GM23338 (cell line): Measurements from ENCODE around the gene DAB1. TPM values are rescaled to one million over a fixed set of nuclear protein-coding genes. Genes with fewer than 3 reads are reported as not detected.

Source experiments
- ATAC-seq: fragments of 200-7000 bp; cut with Tn5 transposase; 3 replicates; pipeline ENCODE4 v1.9.1; 2020
- DNase-seq: peaks from one replicate; pipeline ENCODE4 v3.0.0-alpha.2; 2015; ENCODE audit warnings: low spot score
- H2AFZ ChIP-seq: fragments of 200-600 bp; sonication (generic); 2 replicates; pipeline ENCODE4 v1.8.0; 2016; ENCODE audit warnings: antibody characterized with exemption, mild to moderate bottlenecking, moderate library complexity
- H3F3A ChIP-seq: fragments of 200-600 bp; sonication (generic); replicated peaks from 2 replicates; pipeline ENCODE4 v1.8.0; 2017; ENCODE audit warnings: antibody characterized with exemption, mixed run types, low read depth
- H3K27ac ChIP-seq: fragments of 200-600 bp; sonication (generic); 2 replicates; pipeline ENCODE4 v1.6.1; 2016; ENCODE audit warnings: low read depth
- H3K27me3 ChIP-seq: fragments of 200-600 bp; sonication (generic); 2 replicates; pipeline ENCODE4 v1.8.0; 2016; ENCODE audit warnings: mild to moderate bottlenecking, mixed run types, moderate library complexity; ENCODE audit not compliant: insufficient read depth
- H3K36me3 ChIP-seq: fragments of 200-600 bp; sonication (generic); 2 replicates; pipeline ENCODE4 v1.8.0; 2016; ENCODE audit warnings: mild to moderate bottlenecking; ENCODE audit not compliant: insufficient read depth
- H3K4me1 ChIP-seq: fragments of 200-600 bp; sonication (generic); 2 replicates; pipeline ENCODE4 v1.8.0; 2016; ENCODE audit warnings: mild to moderate bottlenecking, moderate library complexity; ENCODE audit not compliant: insufficient read depth
- H3K4me2 ChIP-seq: fragments of 200-600 bp; sonication (generic); 2 replicates; pipeline ENCODE4 v1.7.1; 2017; ENCODE audit warnings: mixed run types
- H3K4me3 ChIP-seq: fragments of 200-600 bp; sonication (generic); 2 replicates; pipeline ENCODE4 v1.6.1; 2016; ENCODE audit warnings: mixed run types
- H3K79me2 ChIP-seq: fragments of 200-600 bp; sonication (generic); replicated peaks from 2 replicates; pipeline ENCODE4 v1.8.0; 2017; ENCODE audit warnings: mild to moderate bottlenecking; ENCODE audit not compliant: insufficient read depth
- H3K9me2 ChIP-seq: fragments of 200-600 bp; sonication (generic); 2 replicates; pipeline ENCODE4 v1.8.0; 2017; ENCODE audit not compliant: insufficient read depth
- H4K20me1 ChIP-seq: fragments of 200-600 bp; sonication (generic); replicated peaks from 2 replicates; pipeline ENCODE4 v1.8.0; 2017; ENCODE audit warnings: mild to moderate bottlenecking; ENCODE audit not compliant: insufficient read depth
- H3K27ac Mint-ChIP-seq: 2 replicates; pipeline ENCODE4 v1.8.0; 2020; ENCODE audit warnings: inconsistent platforms, mild to moderate bottlenecking, moderate library complexity, mixed read lengths
- H3K27me3 Mint-ChIP-seq: 3 replicates; pipeline ENCODE4 v1.8.0; 2022; ENCODE audit warnings: low read depth, mild to moderate bottlenecking, moderate library complexity, mixed read lengths, inconsistent platforms; ENCODE audit not compliant: insufficient read depth, poor library complexity
- H3K36me3 Mint-ChIP-seq: 3 replicates; pipeline ENCODE4 v1.8.0; 2021; ENCODE audit warnings: low read depth, mild to moderate bottlenecking, inconsistent platforms, moderate library complexity, mixed read lengths
- H3K4me1 Mint-ChIP-seq: 3 replicates; pipeline ENCODE4 v1.8.0; 2020; ENCODE audit warnings: mild to moderate bottlenecking, inconsistent platforms, mixed read lengths
- H3K4me3 Mint-ChIP-seq: 3 replicates; pipeline ENCODE4 v1.8.0; 2021; ENCODE audit warnings: moderate library complexity, mild to moderate bottlenecking, inconsistent platforms, mixed read lengths
- H3K9me3 Mint-ChIP-seq: 3 replicates; pipeline ENCODE4 v1.8.0; 2020; ENCODE audit warnings: moderate library complexity, mild to moderate bottlenecking, inconsistent platforms, mixed read lengths
- CREB1 ChIP-seq: fragments of 250-450 bp; sonication (Bioruptor Pico); IDR thresholded peaks from 2 replicates; pipeline ENCODE4 v1.5.0; 2020; ENCODE audit warnings: low read depth, mild to moderate bottlenecking, moderate library complexity
- ETS1 ChIP-seq: IDR thresholded peaks from 2 replicates; pipeline ENCODE4 v1.6.1; 2016; ENCODE audit warnings: antibody characterized with exemption
- EZH2 ChIP-seq: fragments of 200-600 bp; sonication (generic); IDR thresholded peaks from one replicate; pipeline ENCODE4 v1.8.0; 2017; ENCODE audit warnings: antibody characterized with exemption, mild to moderate bottlenecking, low read depth; ENCODE audit not compliant: unreplicated experiment
- EZH2phosphoT487 ChIP-seq: fragments of 200-600 bp; sonication (generic); IDR thresholded peaks from one replicate; pipeline ENCODE4 v1.8.1; 2018; ENCODE audit warnings: antibody characterized with exemption; ENCODE audit not compliant: unreplicated experiment
- JUNB ChIP-seq: IDR thresholded peaks from one replicate; pipeline ENCODE4 v1.6.1; 2016; ENCODE audit warnings: antibody characterized with exemption; ENCODE audit not compliant: unreplicated experiment
- NANOG ChIP-seq: IDR thresholded peaks from 2 replicates; pipeline ENCODE4 v1.6.1; 2016; ENCODE audit warnings: antibody characterized with exemption, borderline replicate concordance
- POLR2AphosphoS5 ChIP-seq: IDR thresholded peaks from 2 replicates; pipeline ENCODE4 v1.6.1; 2016; ENCODE audit warnings: antibody characterized with exemption, low read depth
- REST ChIP-seq: IDR thresholded peaks from one replicate; pipeline ENCODE4 v1.6.1; 2018; ENCODE audit warnings: antibody characterized with exemption; ENCODE audit not compliant: unreplicated experiment
- STAT1 ChIP-seq: IDR thresholded peaks from one replicate; pipeline ENCODE4 v1.6.1; 2016; ENCODE audit warnings: antibody characterized with exemption; ENCODE audit not compliant: unreplicated experiment
- ZNF114 ChIP-seq: fragments of 250-450 bp; sonication (Bioruptor Pico); IDR thresholded peaks from 2 replicates; pipeline ENCODE4 v1.5.0; 2020; ENCODE audit warnings: mild to moderate bottlenecking, moderate library complexity
- ZNF331 ChIP-seq: fragments of 250-450 bp; sonication (Bioruptor Pico); IDR thresholded peaks from 2 replicates; pipeline ENCODE4 v1.5.0; 2020; ENCODE audit warnings: low read depth, mild to moderate bottlenecking, moderate library complexity
- polyA plus RNA-seq: library from polyadenylated mRNA; unstranded; fragments of >200 nt; fragmentation: Nextera tagmentation; extraction: Ambion mirVana; gene quantifications from 2 replicates; pipeline ENCODE4 v1.2.1, GENCODE V29; 2016
- total RNA-seq: library from RNA; depleted of rRNA; stranded (reverse); fragments of >200 nt; shearing (Covaris generic); gene quantifications from 2 replicates; pipeline ENCODE4 v1.2.3, GENCODE V29; 2014
- TF ChIP-seq, protein P1 (sequence below): fragments of 250-450 bp; sonication (Bioruptor Pico); IDR thresholded peaks from 2 replicates; pipeline ENCODE4 v1.5.0; 2020; ENCODE audit warnings: mild to moderate bottlenecking, moderate library complexity
- TF ChIP-seq, protein P2 (sequence below), 2 experiments: fragments of 200-600 bp in 1 of 2; sonication (generic) in 1 of 2; conservative IDR thresholded peaks; 2 replicates each; pipeline versions ENCODE4 v1.5.1 to v1.6.1; 2016 to 2017; ENCODE audit warnings: antibody characterized with exemption in 2 of 2, low read depth in 2 of 2, mild to moderate bottlenecking in 2 of 2, moderate library complexity in 1 of 2

The DAB1 gene
- total and polyA plus RNA-seq, 2 experiments from 2014 or later = 12.8 to 14.5 TPM

GRCh38 chr1:57111175-57111574 lies 312.7 kb downstream of the DAB1 start:
- H3K27ac ChIP-seq = no peak overlapping the region
- no peaks in the 10 kb centered on the region for H3K9me2 ChIP-seq
- H3K27ac Mint-ChIP-seq = no peak overlapping the region
- no peak for TF ChIP-seq NANOG
- TF ChIP-seq, protein P1, sequence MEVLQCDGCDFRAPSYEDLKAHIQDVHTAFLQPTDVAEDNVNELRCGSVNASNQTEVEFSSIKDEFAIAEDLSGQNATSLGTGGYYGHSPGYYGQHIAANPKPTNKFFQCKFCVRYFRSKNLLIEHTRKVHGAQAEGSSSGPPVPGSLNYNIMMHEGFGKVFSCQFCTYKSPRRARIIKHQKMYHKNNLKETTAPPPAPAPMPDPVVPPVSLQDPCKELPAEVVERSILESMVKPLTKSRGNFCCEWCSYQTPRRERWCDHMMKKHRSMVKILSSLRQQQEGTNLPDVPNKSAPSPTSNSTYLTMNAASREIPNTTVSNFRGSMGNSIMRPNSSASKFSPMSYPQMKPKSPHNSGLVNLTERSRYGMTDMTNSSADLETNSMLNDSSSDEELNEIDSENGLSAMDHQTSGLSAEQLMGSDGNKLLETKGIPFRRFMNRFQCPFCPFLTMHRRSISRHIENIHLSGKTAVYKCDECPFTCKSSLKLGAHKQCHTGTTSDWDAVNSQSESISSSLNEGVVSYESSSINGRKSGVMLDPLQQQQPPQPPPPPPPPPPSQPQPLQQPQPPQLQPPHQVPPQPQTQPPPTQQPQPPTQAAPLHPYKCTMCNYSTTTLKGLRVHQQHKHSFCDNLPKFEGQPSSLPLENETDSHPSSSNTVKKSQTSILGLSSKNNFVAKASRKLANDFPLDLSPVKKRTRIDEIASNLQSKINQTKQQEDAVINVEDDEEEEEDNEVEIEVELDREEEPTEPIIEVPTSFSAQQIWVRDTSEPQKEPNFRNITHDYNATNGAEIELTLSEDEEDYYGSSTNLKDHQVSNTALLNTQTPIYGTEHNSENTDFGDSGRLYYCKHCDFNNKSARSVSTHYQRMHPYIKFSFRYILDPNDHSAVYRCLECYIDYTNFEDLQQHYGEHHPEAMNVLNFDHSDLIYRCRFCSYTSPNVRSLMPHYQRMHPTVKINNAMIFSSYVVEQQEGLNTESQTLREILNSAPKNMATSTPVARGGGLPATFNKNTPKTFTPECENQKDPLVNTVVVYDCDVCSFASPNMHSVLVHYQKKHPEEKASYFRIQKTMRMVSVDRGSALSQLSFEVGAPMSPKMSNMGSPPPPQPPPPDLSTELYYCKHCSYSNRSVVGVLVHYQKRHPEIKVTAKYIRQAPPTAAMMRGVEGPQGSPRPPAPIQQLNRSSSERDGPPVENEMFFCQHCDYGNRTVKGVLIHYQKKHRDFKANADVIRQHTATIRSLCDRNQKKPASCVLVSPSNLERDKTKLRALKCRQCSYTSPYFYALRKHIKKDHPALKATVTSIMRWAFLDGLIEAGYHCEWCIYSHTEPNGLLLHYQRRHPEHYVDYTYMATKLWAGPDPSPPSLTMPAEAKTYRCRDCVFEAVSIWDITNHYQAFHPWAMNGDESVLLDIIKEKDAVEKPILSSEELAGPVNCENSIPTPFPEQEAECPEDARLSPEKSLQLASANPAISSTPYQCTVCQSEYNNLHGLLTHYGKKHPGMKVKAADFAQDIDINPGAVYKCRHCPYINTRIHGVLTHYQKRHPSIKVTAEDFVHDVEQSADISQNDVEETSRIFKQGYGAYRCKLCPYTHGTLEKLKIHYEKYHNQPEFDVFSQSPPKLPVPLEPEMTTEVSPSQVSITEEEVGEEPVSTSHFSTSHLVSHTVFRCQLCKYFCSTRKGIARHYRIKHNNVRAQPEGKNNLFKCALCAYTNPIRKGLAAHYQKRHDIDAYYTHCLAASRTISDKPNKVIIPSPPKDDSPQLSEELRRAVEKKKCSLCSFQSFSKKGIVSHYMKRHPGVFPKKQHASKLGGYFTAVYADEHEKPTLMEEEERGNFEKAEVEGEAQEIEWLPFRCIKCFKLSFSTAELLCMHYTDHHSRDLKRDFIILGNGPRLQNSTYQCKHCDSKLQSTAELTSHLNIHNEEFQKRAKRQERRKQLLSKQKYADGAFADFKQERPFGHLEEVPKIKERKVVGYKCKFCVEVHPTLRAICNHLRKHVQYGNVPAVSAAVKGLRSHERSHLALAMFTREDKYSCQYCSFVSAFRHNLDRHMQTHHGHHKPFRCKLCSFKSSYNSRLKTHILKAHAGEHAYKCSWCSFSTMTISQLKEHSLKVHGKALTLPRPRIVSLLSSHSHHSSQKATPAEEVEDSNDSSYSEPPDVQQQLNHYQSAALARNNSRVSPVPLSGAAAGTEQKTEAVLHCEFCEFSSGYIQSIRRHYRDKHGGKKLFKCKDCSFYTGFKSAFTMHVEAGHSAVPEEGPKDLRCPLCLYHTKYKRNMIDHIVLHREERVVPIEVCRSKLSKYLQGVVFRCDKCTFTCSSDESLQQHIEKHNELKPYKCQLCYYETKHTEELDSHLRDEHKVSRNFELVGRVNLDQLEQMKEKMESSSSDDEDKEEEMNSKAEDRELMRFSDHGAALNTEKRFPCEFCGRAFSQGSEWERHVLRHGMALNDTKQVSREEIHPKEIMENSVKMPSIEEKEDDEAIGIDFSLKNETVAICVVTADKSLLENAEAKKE (CRISPR knock-in tag) = no peak
- no peak for TF ChIP-seq ZNF331 (CRISPR knock-in tag)
- no peak for TF ChIP-seq STAT1
- TF ChIP-seq POLR2AphosphoS5 = no peak
- TF ChIP-seq EZH2 = no peak
- TF ChIP-seq JUNB = no peak
- no peak for TF ChIP-seq EZH2phosphoT487
- no peak for TF ChIP-seq CREB1
- TF ChIP-seq REST = no peak
- TF ChIP-seq ETS1 = no peak
- TF ChIP-seq, protein P2, sequence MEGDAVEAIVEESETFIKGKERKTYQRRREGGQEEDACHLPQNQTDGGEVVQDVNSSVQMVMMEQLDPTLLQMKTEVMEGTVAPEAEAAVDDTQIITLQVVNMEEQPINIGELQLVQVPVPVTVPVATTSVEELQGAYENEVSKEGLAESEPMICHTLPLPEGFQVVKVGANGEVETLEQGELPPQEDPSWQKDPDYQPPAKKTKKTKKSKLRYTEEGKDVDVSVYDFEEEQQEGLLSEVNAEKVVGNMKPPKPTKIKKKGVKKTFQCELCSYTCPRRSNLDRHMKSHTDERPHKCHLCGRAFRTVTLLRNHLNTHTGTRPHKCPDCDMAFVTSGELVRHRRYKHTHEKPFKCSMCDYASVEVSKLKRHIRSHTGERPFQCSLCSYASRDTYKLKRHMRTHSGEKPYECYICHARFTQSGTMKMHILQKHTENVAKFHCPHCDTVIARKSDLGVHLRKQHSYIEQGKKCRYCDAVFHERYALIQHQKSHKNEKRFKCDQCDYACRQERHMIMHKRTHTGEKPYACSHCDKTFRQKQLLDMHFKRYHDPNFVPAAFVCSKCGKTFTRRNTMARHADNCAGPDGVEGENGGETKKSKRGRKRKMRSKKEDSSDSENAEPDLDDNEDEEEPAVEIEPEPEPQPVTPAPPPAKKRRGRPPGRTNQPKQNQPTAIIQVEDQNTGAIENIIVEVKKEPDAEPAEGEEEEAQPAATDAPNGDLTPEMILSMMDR (conservative IDR thresholded peaks at IDR 0.05; ENCODE audit: low read depth in 2 of 2) = no peak
- TF ChIP-seq ZNF114 (CRISPR knock-in tag) = no peak
- no peaks in the 10 kb centered on the region for H3K36me3 ChIP-seq
- ATAC-seq (no peak), DNase-seq (no peak)
- no peaks in the 10 kb centered on the region for H3K9me3 Mint-ChIP-seq
- H3F3A ChIP-seq = no peaks in the 10 kb centered on the region
- no peak overlapping the region for H3K4me2 ChIP-seq
- H3K4me1 ChIP-seq = no peaks in the 10 kb centered on the region
- no peaks in the 10 kb centered on the region for H3K36me3 Mint-ChIP-seq
- H3K4me1 Mint-ChIP-seq = peaks cover 18% of the 10 kb centered on the region
- no peaks in the 10 kb centered on the region for H4K20me1 ChIP-seq
- peaks cover 3% of the 10 kb centered on the region for H3K27me3 Mint-ChIP-seq
- no peak overlapping the region for H3K4me3 ChIP-seq
- no peak overlapping the region for H3K4me3 Mint-ChIP-seq
- no peaks in the 10 kb centered on the region for H3K27me3 ChIP-seq
- no peak overlapping the region for H2AFZ ChIP-seq
- H3K79me2 ChIP-seq = no peaks in the 10 kb centered on the region
